HG03108 (cell line): ENCODE results near the gene GOLGA6L9.
"Not testable (repeated sequence)": the region's sequence is repeated elsewhere in the genome, so short reads cannot be mapped to it uniquely, and the experiment has no call there.

Experiments
- ATAC-seq: cut with Tn5 transposase; IDR thresholded peaks from one replicate; pipeline ENCODE4 v1.9.1; 2021; ENCODE audit warnings: moderate library complexity; ENCODE audit not compliant: unreplicated experiment

GOLGA6L9 gene, protein sequence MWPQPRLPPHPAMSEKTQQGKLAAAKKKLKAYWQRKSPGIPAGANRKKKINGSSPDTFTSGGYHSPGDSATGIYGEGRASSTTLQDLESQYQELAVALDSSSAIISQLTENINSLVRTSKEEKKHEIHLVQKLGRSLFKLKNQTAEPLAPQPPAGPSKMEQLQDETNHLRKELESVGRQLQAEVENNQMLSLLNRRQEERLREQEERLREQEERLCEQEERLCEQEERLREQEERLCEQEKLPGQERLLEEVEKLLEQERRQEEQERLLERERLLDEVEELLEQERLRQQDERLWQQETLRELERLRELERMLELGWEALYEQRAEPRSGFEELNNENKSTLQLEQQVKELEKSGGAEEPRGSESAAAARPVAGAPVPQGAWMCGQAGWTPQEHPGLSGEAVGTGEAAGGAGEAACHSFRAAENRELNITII

DNA sequence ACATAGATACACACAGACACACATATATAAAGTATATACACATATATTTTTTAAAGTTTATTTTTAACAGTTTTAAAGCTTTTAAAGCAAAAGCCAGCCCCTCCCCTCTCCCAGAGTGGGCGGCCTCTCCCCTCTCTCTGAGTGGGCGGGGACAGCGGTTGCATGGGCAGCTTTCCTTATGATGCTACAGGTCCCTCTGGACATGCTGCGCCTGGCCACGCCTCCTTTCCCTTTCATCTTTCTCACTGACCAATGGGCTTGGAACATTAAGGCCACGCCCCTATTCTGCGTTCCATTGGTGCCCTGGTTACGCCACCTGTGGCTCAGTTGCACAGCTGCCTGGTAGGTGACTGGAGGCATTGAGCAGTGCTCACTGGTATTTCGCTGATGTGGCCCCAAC, at the start of gene GOLGA6L9:
GOLGA6L9 (plus strand) TSS at position 124 of the 400 bp plus-strand sequence; CDS start at position 388, 264 bp downstream.
- ATAC-seq: not testable (repeated sequence)

DNA sequence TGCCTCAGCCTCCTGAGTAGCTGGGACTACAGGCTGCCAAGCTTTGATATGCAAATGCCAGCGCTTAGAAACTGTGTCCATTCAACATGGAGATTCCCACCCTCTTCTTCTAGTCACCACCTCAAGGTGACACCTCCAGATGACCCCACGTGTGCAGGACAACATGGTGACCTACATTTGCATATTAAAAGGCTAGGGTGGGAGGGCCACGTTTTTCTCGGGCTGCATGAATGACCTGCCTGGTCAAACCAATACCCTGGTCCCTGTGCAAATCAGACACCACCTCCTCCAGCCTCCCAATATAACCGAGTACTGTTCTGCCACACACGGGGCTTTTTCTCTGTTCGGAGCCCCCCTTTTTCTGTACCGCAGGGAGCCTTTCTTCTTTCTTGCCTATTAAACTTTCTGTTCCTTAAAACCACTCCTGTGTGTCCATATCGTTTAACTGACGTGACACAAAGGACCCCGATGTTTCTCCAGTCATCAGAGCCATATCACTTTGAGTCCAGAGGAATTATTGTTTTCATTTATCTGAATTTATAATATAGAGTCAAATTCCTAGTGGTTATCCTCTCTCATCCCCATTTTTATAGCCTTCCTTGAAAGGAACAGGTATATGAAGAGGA, 48.2 kb upstream of the GOLGA6L9 start:
- not testable (repeated sequence) for ATAC-seq

DNA sequence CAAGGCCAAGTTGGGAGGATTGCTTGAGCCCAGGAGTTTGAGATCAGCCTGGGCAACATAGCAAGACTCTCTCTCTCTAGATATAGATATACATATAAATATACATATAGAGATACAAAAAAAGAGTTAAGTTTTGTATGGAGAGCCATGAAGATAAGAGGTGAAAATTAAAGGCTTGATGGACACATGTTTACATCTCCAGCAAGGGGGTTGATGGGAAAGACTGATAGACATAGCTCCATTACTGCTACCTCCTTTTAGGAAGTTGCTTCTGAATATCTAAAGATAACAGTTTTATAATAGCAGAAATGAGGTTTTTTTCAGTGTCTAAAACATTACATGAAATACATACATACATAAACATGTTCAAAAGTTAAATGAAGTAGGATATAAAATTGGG, 42.4 kb upstream of the GOLGA6L9 start:
- not testable (repeated sequence) for ATAC-seq

DNA sequence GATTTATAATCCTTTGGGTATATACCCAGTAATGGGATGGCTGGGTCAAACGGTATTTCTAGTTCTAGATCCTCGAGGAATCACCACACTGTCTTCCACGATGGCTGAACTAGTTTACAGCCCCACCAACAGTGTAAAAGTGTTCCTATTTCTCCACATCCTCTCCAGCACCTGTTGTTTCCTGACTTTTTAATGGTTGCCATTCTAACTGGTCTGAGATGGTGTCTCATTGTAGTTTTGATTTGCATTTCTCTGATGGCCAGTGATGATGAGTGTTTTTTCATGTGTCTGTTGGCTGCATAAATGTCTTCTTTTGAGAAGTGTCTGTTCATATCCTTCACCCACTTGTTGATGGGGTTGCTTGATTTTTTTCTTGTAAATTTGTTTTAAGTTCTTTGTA, 39.5 kb upstream of the GOLGA6L9 start:
- ATAC-seq: not testable (repeated sequence)

DNA sequence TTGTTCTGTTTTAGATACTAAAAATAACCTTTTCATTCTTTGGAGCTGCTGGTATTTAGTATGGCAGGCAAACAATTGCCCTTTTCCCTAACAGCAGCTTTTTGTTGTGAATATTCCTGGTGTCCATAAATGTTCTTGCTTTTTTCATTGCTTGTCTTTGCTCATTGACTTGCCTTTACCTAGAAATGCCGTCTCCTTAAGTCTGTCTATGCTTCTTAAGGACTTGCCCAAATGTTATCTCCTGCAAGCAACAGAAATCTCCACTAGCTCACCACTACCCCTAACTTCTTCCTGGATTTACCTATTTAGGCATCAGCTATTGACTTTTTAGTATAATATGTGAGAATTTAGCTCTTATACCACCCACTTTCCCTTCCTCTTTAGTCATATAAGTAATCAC, 37.5 kb upstream of the GOLGA6L9 start:
- ATAC-seq: not testable (repeated sequence)

DNA sequence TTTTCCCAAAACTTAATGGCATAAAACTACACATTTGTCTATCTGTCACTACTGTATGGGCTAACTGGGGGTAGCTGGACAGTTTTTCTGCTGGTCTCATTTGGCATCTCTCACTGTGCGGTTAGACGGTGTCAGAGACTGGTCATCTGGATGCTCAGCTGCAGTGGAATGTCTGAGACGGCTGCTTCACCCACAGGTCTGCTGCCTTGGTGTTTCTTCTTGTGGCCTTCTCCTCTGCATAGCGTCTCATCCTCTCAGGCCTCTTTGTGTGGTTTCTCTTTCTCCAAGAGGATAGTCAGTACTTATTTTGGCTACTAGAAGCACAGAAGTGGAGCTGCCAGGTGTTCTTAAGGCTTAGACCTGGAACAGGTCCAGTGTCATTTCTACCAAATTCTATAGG, 35.9 kb upstream of the GOLGA6L9 start:
- ATAC-seq: no peak

DNA sequence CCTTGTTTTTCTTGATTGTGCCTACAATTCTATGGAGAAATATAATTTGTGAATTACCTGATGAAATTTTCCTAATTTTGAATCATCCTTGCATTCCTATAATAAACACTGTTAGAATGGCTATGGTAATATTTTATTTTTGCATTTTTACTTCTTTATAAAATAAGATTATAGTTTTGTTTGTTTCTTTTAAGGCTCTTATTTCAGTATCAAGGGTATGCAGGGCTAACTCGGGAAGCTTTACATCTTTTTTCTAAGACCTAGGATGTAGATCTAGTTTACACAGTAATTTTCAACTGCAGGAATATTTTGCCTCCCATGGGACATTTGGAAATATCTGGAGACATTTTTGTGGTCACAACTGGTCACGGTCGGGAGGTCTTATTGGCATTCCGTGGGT, 33.8 kb upstream of the GOLGA6L9 start:
- ATAC-seq: not testable (repeated sequence)

DNA sequence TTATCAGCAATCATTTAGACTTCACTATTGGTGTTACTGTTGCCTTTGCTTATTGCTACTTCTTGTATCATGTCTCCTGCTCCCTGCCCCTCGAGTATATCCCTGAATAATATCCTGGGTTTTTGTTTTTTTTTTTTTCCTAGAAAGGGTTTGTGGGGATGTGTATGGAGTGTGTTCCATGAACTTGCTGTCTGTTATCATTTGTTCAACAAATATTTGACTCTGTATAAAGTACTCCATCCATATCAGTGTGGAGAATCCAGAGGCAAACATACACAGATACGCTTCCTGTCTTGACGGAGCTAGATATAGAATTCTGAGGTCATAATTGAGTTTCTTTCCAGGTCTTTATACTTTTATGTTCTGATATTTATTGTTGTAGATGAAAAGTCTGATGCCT, 31.8 kb upstream of the GOLGA6L9 start:
- ATAC-seq: no peak

DNA sequence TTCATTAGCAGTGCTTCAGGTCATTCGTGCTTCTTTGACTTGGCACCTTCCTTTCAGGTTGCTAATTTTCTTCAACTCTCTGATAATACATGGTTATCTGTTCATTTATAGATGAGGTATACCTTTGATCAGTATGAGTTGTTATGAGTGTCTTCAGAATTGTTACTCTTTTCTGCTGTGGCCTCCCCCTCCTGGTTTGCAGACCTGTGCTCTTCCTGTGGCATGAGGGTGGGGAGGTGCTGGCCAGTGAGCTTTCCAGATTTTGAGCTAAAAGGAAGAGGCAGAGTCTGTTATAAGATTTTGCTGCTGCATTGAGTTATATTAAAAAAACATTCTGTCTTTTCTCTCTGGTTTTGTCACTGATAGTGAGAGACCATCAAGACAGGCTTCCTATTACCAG, 30.8 kb upstream of the GOLGA6L9 start:
- ATAC-seq: peak; percentile 31

DNA sequence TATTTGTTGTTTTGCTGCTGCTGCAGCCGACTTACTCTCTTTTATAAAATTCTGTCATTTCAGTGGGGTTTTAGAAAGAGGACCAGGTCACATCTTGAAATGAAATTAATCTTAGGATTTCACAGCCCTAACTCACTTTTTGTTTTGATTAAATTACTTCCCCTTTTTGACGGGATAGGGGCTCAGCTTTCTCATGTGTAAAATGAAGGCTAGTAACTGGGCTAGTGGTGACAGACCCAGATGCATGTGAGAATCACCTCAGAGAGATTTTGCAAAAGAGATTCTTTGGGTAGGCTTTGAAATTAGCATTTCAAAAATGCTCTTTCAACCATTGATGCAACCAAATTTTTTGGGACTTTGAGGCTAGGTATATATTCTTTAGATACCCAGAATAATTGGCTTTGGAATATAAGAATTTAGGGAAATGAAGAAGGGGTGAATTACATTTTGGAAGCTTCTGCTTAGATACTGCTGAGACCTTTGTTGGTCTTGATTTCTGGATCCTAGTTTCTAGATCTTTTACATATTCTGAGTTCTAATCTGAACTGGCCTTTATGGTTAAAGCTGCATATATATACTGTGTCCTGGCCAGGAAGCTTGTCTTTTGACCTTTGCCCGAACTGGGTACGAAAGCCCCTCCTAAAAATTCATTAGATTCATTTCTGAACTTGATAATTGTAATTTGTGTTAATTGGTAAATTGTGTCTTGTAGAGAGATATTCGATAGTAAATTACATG, 30.1 kb upstream of the GOLGA6L9 start:
- peak; percentile 74 for ATAC-seq

DNA sequence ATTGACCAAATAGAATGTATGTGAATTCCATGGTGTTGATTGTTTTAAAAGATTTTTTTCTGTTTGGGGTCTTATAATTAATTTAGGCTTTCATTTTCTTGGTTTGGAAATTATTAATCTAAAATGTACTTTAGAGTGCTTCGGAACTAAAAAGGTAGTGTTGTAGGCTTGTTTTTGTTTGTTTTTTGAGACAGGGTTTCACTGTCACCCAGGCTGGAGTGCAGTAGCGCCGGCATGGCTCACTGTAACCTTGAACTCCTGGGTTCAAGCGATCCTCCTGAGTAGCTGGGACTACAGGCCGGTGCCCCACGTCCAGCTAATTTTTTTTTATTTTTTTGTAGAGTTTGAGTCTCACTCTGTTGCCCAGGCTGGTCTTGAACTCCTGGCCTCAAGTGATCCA, 27.7 kb upstream of the GOLGA6L9 start:
- ATAC-seq: not testable (repeated sequence)

DNA sequence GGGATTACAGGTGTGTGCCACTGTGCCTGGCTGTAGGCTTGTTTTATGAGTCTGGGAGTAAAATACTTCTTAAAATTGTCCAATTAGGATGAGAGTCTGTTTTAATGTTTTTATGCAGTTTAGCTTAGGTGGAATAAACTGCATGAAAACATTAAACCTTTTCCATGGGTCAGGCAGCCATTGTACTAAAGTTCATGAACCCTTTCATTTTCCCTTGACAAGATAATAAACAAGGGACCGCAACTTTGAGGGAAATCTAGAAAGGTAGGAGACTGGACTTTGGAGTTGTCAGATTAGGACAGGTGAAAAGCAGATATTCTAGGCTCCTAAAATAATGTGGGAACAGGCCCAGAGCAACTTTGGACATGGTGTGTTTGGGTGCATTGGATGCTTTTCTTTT, 27.3 kb upstream of the GOLGA6L9 start:
- not testable (repeated sequence) for ATAC-seq

DNA sequence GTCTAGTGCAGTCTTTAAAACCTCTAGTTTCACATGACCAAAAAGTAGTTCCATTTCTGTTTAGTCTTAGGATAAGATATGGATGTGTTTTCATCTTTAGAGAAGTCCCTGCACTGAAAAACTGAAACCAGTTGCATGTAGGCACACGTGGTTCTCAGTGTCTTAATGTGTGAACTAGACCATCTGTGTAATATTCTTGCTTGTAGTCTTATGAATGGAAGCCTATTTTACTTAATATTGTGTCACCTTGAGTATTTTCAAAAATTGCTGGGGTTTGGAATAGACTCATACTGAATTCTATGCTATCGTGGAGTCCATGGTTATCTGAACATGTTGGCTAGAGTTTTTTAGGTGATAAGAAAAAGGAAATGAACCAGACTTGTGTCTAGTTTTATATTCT, 23.4 kb upstream of the GOLGA6L9 start:
- not testable (repeated sequence) for ATAC-seq

DNA sequence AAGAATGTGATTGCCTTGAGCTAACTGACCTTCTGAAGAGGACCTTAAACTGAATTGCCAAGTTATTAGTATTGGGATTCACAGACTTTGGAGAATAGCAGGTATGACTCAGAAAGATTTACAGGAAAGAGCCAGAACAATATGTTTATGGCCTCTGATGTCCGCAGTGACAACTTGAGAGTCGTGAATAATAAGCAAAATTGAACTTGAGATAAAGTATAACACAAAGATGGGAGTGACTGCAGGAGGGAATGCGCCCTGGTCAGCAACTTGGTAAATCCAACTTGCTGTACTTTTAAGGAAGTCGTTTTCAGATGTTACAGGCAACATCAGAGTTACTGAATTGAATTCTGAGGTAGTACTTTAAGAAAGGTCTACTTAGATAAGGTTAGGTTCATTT, 19.3 kb upstream of the GOLGA6L9 start:
- not testable (repeated sequence) for ATAC-seq

DNA sequence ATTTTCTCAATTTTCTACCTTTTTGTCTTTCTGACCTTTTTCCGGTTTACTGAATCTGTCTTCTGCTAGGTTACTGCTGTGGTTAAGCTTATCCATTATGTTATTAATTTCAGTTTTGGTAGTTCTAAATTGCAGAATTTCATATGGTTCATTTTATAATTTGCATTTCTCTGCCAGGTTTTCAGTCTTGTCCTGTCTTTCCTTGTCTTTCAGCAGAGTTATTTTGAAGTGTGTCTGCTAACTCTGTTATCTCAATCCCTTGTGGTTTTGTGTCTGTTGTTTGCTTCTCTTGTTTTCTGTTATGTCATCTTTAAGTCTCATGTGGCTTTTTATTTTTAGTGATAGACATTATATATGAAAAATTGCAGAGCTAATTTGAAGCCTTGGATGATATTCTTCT, 18.0 kb upstream of the GOLGA6L9 start:
- ATAC-seq: peak; percentile 49

DNA sequence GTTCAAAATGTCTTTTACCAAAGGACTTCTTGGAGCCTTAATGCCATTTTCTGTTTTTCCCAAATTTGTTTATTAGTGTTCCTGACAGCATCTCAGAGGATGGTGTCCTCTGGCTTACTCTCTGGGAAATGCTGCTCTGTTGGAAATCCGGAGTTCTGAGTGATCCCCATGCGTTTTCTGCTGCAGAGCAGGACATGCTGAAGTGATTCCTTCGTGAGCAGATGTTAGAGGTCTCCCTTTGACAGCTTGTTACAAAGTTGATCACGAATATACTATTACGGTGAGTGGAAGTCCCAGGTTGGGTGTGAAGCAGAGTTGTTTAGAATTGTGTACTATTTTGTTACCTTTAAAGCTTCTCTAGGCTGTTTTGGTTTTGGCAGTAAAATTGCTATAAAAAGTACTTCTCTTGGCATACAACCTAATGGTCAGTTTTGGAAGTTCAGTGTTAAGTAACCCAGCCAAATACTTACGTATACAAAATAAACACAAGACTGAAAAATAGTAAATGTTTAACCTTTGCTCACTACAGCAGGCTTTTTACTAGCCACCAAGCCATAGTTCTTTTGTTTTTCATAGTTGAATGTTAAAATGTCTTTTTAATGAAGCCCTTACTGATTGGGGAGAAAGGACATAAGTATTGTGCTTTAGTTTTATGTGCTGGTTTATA, 15.0 kb upstream of the GOLGA6L9 start:
- not testable (repeated sequence) for ATAC-seq

DNA sequence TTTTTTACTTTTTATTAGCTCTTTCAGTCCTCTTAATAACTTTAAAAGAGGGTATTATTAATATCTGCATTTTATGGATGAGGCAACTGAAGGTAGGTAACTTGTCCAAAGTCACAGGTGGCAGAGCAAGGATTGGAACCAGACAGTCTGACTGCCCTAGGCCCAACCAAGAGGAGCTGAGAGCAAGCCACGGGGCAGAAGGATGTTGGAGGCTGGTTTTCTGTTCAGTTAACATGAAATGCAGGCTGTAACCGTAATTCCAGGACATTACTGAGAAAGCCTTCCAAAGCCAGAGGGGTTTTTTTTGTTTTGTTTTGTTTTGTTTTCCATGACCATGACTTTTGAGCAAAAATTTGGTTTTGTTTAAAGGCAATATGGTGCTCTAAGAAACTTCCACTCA, 9.1 kb upstream of the GOLGA6L9 start:
- not testable (repeated sequence) for ATAC-seq

DNA sequence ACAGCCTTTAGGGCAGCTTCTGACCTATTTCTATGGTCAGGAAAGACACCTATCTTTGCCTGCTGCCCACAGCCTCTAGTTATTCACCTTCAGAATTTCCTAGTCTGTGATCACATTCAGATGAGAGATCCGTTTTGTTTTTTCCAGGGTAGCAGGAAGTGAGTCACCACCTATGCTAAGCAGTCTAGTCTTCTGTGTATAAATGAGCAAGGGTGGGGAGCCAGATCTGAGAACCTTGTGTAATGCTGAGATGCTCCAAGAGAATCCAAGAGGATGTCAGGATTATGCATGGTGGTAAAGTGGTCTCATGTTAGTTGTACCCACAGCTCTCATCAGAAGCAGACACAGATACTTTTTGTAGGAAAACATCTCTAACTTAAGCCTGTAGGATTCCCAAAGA, 8.7 kb upstream of the GOLGA6L9 start:
- ATAC-seq: not testable (repeated sequence)

DNA sequence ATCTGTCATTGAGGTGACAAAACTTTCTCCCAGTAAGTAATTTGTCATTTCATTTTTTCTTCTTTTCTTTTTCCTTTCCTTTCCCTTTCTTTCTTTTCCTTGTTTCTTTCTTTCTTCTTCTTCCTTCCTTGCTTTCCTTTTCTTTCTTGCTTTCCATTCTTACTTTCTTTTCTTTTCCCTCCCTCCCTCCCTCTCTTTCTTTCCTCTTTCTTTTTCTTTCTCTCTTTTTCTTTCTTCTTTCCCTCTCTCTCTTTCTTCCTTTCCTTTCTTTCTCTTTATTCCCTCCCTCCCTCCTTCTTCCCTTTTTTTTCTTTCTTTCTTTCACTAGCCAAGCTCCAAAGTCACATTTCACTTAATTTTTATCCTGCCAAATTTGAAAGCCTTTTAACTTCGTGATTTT, 2.5 kb upstream of the GOLGA6L9 start:
- ATAC-seq: not testable (repeated sequence)

DNA sequence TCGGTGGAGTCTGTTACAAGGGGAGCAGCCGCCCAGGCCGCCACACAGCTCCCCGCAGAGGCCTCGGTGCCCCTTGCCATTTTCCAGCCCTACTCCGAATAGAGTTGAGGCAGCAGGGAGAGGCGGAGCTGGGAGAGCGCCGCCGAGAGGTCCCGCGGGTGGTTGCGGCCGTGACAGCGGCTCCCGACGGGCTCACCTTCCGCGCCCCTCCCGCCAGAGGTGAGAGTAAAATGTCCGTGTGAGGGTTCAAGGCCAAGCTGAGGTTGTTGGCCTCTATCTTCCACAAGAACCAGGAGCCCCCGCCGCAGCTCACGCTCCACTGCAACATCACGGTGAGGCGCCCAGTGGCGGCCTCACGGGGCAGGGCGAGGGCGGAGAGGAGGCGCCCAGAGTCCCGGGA, 15.8 kb downstream of the GOLGA6L9 start:
- not testable (repeated sequence) for ATAC-seq

DNA sequence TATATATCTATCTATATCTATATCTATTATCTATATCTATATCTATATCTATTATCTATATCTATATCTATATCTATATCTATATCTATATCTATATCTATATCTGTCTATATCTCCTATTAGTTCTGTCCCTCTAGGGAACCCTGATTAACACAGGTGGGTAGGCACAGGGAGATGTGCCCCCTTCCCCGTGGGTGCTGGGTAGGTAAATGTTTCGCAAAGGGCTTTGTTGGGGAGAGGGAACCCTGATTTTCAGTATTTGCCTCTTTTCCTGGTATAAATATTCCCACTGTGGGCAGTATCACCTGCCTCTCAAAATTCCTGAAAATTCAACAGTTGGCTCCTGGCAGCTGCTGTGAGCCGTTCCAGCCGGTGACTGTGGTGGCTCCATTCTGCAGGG, 27.7 kb downstream of the GOLGA6L9 start:
- not testable (repeated sequence) for ATAC-seq
